ENCODE measurements around the gene MPDU1. TPM values are rescaled to one million over a fixed set of nuclear protein-coding genes. Genes with fewer than 3 reads are reported as not detected.

MPDU1 gene
- total RNA-seq, 1 experiment from 2014 or later = 57.0 TPM

DNA sequence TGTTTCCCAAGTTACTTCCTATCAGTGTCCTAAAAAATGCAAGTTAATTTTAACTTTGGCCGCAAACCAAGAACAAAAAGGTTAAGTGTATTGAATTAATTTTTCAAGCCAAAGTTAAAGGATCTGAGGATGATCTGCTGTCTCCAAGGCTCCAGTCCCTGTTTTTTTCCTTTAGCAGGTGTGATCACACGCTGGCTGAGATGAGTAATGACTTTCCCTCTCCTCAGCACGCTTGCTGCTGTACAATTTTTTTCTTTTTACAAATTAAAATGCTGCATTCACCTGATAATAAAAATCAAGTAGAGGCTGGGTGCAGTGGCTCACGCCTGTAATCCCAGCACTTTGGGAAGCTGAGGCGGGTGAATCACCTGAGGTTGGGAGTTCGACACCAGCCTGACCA is 38.7 kb upstream of the MPDU1 start:
- ATAC-seq = no peak
- Mint-ChIP-seq H3K4me3 (no peak overlapping the region), H3K27me3 (ENCODE audit: low read depth) (peaks cover 31% of the 10 kb centered on the region), H3K36me3 (no peaks in the 10 kb centered on the region), H3K9me3 (no peaks in the 10 kb centered on the region), H3K4me1 (peaks cover 6% of the 10 kb centered on the region), H3K27ac (no peak overlapping the region)
- ChIA-PET POLR2A (no interaction called here), CTCF (interaction anchor here (2.4 kb wide), 1 partner anchor 15 kb away, joined by 13 read pairs; no protein-coding TSS in a partner anchor)
- DNase-seq (ENCODE audit: low spot score) = no peak
- TF ChIP-seq IRF2 (CRISPR knock-in tag; IDR thresholded peaks at IDR 0.05; ENCODE audit: borderline replicate concordance, low read depth) = no peak
- TF ChIP-seq NR3C1 (CRISPR knock-in tag; conservative IDR thresholded peaks at IDR 0.05; ENCODE audit: low read depth) = no peak
- TF ChIP-seq, protein P1, sequence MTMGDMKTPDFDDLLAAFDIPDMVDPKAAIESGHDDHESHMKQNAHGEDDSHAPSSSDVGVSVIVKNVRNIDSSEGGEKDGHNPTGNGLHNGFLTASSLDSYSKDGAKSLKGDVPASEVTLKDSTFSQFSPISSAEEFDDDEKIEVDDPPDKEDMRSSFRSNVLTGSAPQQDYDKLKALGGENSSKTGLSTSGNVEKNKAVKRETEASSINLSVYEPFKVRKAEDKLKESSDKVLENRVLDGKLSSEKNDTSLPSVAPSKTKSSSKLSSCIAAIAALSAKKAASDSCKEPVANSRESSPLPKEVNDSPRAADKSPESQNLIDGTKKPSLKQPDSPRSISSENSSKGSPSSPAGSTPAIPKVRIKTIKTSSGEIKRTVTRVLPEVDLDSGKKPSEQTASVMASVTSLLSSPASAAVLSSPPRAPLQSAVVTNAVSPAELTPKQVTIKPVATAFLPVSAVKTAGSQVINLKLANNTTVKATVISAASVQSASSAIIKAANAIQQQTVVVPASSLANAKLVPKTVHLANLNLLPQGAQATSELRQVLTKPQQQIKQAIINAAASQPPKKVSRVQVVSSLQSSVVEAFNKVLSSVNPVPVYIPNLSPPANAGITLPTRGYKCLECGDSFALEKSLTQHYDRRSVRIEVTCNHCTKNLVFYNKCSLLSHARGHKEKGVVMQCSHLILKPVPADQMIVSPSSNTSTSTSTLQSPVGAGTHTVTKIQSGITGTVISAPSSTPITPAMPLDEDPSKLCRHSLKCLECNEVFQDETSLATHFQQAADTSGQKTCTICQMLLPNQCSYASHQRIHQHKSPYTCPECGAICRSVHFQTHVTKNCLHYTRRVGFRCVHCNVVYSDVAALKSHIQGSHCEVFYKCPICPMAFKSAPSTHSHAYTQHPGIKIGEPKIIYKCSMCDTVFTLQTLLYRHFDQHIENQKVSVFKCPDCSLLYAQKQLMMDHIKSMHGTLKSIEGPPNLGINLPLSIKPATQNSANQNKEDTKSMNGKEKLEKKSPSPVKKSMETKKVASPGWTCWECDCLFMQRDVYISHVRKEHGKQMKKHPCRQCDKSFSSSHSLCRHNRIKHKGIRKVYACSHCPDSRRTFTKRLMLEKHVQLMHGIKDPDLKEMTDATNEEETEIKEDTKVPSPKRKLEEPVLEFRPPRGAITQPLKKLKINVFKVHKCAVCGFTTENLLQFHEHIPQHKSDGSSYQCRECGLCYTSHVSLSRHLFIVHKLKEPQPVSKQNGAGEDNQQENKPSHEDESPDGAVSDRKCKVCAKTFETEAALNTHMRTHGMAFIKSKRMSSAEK (CRISPR knock-in tag; IDR thresholded peaks at IDR 0.05; ENCODE audit: borderline replicate concordance) = no peak
- no peak for TF ChIP-seq EMX1 (CRISPR knock-in tag; IDR thresholded peaks at IDR 0.05)
- TF ChIP-seq ZNF671 (CRISPR knock-in tag; IDR thresholded peaks at IDR 0.05) = no peak
- no peak for TF ChIP-seq ZNF423 (CRISPR knock-in tag; IDR thresholded peaks at IDR 0.05)
- TF ChIP-seq, protein P2, sequence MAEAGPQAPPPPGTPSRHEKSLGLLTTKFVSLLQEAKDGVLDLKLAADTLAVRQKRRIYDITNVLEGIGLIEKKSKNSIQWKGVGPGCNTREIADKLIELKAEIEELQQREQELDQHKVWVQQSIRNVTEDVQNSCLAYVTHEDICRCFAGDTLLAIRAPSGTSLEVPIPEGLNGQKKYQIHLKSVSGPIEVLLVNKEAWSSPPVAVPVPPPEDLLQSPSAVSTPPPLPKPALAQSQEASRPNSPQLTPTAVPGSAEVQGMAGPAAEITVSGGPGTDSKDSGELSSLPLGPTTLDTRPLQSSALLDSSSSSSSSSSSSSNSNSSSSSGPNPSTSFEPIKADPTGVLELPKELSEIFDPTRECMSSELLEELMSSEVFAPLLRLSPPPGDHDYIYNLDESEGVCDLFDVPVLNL (CRISPR knock-in tag; IDR thresholded peaks at IDR 0.05; ENCODE audit: borderline replicate concordance, low read depth) = no peak
- TF ChIP-seq ZNF317 (CRISPR knock-in tag; IDR thresholded peaks at IDR 0.05; ENCODE audit: borderline replicate concordance, low read depth) = no peak
- TF ChIP-seq, protein P3, sequence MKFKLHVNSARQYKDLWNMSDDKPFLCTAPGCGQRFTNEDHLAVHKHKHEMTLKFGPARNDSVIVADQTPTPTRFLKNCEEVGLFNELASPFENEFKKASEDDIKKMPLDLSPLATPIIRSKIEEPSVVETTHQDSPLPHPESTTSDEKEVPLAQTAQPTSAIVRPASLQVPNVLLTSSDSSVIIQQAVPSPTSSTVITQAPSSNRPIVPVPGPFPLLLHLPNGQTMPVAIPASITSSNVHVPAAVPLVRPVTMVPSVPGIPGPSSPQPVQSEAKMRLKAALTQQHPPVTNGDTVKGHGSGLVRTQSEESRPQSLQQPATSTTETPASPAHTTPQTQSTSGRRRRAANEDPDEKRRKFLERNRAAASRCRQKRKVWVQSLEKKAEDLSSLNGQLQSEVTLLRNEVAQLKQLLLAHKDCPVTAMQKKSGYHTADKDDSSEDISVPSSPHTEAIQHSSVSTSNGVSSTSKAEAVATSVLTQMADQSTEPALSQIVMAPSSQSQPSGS (CRISPR knock-in tag; IDR thresholded peaks at IDR 0.05; ENCODE audit: borderline replicate concordance, low read depth) = no peak
- TF ChIP-seq FOXK1 (CRISPR knock-in tag; IDR thresholded peaks at IDR 0.05) = no peak
- no peak for TF ChIP-seq NFYB (CRISPR knock-in tag; conservative IDR thresholded peaks at IDR 0.05; ENCODE audit: low read depth)
- TF ChIP-seq GRHL2 (CRISPR knock-in tag; IDR thresholded peaks at IDR 0.05; ENCODE audit: insufficient replicate concordance, severe bottlenecking) = no peak
- TF ChIP-seq, protein P4, sequence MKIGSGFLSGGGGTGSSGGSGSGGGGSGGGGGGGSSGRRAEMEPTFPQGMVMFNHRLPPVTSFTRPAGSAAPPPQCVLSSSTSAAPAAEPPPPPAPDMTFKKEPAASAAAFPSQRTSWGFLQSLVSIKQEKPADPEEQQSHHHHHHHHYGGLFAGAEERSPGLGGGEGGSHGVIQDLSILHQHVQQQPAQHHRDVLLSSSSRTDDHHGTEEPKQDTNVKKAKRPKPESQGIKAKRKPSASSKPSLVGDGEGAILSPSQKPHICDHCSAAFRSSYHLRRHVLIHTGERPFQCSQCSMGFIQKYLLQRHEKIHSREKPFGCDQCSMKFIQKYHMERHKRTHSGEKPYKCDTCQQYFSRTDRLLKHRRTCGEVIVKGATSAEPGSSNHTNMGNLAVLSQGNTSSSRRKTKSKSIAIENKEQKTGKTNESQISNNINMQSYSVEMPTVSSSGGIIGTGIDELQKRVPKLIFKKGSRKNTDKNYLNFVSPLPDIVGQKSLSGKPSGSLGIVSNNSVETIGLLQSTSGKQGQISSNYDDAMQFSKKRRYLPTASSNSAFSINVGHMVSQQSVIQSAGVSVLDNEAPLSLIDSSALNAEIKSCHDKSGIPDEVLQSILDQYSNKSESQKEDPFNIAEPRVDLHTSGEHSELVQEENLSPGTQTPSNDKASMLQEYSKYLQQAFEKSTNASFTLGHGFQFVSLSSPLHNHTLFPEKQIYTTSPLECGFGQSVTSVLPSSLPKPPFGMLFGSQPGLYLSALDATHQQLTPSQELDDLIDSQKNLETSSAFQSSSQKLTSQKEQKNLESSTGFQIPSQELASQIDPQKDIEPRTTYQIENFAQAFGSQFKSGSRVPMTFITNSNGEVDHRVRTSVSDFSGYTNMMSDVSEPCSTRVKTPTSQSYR (CRISPR knock-in tag; IDR thresholded peaks at IDR 0.05) = no peak
- no peak for TF ChIP-seq GTF2I (CRISPR knock-in tag; conservative IDR thresholded peaks at IDR 0.05)
- TF ChIP-seq PRRX2 (CRISPR knock-in tag; IDR thresholded peaks at IDR 0.05) = no peak
